Measurements from ENCODE around the gene NPW. TPM values are rescaled to one million over a fixed set of nuclear protein-coding genes. Genes with fewer than 3 reads are reported as not detected.

Gene NPW
- total and polyA plus RNA-seq, 2 donors (not counting 1 experiment from before 2014, with no cell fraction given): 0.20 to 0.99 TPM

DNA sequence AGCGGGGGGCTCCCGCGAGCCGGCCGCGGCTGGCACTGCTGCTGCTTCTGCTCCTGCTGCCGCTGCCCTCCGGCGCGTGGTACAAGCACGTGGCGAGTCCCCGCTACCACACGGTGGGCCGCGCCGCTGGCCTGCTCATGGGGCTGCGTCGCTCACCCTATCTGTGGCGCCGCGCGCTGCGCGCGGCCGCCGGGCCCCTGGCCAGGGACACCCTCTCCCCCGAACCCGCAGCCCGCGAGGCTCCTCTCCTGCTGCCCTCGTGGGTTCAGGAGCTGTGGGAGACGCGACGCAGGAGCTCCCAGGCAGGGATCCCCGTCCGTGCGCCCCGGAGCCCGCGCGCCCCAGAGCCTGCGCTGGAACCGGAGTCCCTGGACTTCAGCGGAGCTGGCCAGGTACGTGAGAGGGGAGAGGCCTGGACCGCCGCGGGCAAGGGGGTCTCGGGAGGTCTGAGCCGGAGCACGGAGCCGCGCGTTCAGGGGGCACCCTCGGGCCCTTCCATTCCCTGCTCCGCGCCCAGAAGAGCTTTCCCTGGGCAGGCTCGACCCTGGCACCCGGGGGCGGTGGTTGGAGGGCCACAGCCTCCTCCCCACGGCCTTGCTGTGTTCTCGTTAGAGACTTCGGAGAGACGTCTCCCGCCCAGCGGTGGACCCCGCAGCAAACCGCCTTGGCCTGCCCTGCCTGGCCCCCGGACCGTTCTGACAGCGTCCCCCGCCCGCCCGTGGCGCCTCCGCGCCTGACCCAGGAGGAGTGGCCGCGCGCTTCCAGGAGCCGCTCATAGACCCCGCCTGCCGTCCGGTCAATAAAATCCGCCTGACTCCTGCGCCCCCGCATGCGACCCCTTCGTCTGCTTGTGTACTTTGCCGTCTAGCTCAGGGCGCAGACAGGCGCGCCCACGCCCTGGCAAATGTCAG, 591 bp downstream of the NPW start:
- Histone ChIP-seq H3K4me2 (ENCODE audit: extremely low read depth, insufficient read depth, low read length) (peak overlapping the region; percentile 25), H2AFZ (ENCODE audit: low read length) (no peak overlapping the region)
- no peak for DNase-seq (ENCODE audit: low read depth in 2 of 2)

DNA sequence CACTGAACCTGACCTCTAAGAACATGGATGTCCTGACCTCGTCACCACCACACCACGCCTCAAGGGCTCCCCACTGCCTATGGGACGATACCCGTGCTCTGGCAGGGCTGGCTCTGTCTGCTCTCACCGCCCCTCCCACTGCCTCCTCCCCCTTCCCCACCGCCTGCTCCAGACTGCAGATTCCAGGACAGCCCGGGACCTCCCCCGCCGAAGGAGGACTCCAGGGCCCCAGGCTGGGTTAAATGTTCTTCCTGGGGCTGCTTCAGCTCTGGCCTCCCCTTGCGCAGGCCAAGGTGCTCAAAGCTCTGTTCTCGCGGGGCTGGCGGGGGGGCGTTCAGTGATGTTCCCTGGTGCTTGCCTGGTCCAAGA, 3.1 kb downstream of the NPW start:
- no peak overlapping the region for H3K27ac ChIP-seq (ENCODE audit: insufficient read depth, low read length)
- H4K20me1 ChIP-seq (ENCODE audit: control insufficient read depth, extremely low read depth, insufficient read depth, low read length): no peaks in the 10 kb centered on the region
- no peak for TF ChIP-seq EZH2 (IDR thresholded peaks at IDR 0.05; ENCODE audit: low read length, missing control alignments)
- TF ChIP-seq, protein P1, sequence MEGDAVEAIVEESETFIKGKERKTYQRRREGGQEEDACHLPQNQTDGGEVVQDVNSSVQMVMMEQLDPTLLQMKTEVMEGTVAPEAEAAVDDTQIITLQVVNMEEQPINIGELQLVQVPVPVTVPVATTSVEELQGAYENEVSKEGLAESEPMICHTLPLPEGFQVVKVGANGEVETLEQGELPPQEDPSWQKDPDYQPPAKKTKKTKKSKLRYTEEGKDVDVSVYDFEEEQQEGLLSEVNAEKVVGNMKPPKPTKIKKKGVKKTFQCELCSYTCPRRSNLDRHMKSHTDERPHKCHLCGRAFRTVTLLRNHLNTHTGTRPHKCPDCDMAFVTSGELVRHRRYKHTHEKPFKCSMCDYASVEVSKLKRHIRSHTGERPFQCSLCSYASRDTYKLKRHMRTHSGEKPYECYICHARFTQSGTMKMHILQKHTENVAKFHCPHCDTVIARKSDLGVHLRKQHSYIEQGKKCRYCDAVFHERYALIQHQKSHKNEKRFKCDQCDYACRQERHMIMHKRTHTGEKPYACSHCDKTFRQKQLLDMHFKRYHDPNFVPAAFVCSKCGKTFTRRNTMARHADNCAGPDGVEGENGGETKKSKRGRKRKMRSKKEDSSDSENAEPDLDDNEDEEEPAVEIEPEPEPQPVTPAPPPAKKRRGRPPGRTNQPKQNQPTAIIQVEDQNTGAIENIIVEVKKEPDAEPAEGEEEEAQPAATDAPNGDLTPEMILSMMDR (conservative IDR thresholded peaks at IDR 0.05 in 1 of 2, IDR thresholded peaks at IDR 0.05 in 1 of 2; ENCODE audit: low read depth in 1 of 2, low read length in 2 of 2): no peak
- H3K9me3 ChIP-seq (ENCODE audit: control insufficient read depth, insufficient read depth, low read depth, low read length): no peaks in the 10 kb centered on the region
- H2AFZ ChIP-seq (ENCODE audit: low read length): peak overlapping the region; percentile 62
- peak overlapping the region in 2 of 4 experiments; percentile 21 to 44 for H3K4me3 ChIP-seq (replicated peaks in 1 of 4; ENCODE audit: control extremely low read depth in 1 of 4, insufficient read depth in 1 of 4, low read depth in 3 of 4, low read length in 4 of 4)
- peaks cover 18% of the 10 kb centered on the region for H3K4me1 ChIP-seq (ENCODE audit: control insufficient read depth, extremely low read depth, insufficient read depth, low read length)
- H3K4me2 ChIP-seq (ENCODE audit: extremely low read depth, insufficient read depth, low read length): peak overlapping the region; percentile 75
- H3K9ac ChIP-seq (ENCODE audit: insufficient read depth, low read length): no peak overlapping the region
- peak; percentile 55 to 68 for DNase-seq (ENCODE audit: low read depth in 2 of 2)
- H3K27me3 ChIP-seq (ENCODE audit: control insufficient read depth, insufficient read depth, low read length): peaks cover 8% of the 10 kb centered on the region
- H3K36me3 ChIP-seq (ENCODE audit: control insufficient read depth, insufficient read depth, low read length): no peaks in the 10 kb centered on the region
- H3K79me2 ChIP-seq (ENCODE audit: control insufficient read depth, insufficient read depth, low read length): peaks cover 4% of the 10 kb centered on the region

More for the DNA sequence above, 591 bp downstream of the NPW start:
- TF ChIP-seq, protein P1 (conservative IDR thresholded peaks at IDR 0.05 in 1 of 2, IDR thresholded peaks at IDR 0.05 in 1 of 2; ENCODE audit: low read depth in 1 of 2, low read length in 2 of 2): no peak
- TF ChIP-seq EZH2 (IDR thresholded peaks at IDR 0.05; ENCODE audit: low read length, missing control alignments): peak; percentile 42
- no peaks in the 10 kb centered on the region for H3K9me3 ChIP-seq (ENCODE audit: control insufficient read depth, insufficient read depth, low read depth, low read length)
- no peak overlapping the region for H3K9ac ChIP-seq (ENCODE audit: insufficient read depth, low read length)
- peaks cover 8% of the 10 kb centered on the region for H3K27me3 ChIP-seq (ENCODE audit: control insufficient read depth, insufficient read depth, low read length)
- H4K20me1 ChIP-seq (ENCODE audit: control insufficient read depth, extremely low read depth, insufficient read depth, low read length): no peaks in the 10 kb centered on the region
- no peaks in the 10 kb centered on the region for H3K79me2 ChIP-seq (ENCODE audit: control insufficient read depth, insufficient read depth, low read length)
- H3K36me3 ChIP-seq (ENCODE audit: control insufficient read depth, insufficient read depth, low read length): no peaks in the 10 kb centered on the region
- no peak overlapping the region for H3K4me3 ChIP-seq (replicated peaks in 1 of 4; ENCODE audit: control extremely low read depth in 1 of 4, insufficient read depth in 1 of 4, low read depth in 3 of 4, low read length in 4 of 4)
- H3K4me1 ChIP-seq (ENCODE audit: control insufficient read depth, extremely low read depth, insufficient read depth, low read length): peaks cover 12% of the 10 kb centered on the region
- no peak overlapping the region for H3K27ac ChIP-seq (ENCODE audit: insufficient read depth, low read length)

DNA sequence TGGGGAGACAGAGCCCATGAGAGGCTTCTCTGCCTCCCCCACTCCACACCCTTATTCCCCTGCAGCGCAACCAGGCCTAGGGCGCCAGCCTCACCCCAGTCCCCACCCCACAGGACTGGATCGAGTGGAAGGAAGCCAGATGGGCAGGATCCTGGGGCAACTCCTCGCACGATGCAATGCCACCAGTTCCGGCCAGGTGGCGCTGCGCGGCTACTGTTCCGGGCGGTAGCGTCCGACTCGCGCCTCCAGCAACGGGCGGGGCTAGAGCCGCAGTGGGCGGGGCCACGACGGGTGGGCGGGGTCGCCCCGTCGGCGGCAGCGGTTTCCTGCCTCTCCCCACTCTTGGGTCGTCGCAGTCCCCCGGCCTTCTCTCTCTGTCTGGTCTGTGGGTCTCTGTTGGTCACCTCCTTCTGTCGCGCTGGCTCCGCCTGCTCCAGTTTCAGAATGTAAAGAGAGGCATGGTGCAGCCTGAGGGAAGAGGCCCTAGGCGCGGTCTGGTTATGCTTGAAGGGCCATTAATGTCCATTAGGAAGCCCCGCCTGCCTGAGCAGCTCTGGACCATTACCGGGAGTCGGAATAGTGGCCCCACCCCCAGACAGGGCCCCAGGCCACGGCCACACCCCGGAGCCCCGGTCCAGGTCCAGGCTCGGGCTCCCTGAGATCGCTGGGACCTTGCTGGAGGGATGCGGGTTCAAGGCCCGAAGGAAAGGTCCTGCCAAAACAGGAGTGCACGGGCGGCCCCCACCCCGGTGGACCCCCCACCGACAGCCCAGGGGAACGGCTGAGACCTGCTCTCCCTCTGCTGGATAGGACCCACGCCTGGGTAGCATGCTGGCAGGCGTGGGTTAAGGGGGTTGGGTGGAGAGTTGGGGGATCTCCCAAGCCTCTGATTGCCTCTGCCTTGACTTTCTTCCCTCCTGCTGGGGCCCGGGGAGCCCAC, 3.8 kb downstream of the NPW start:
- Histone ChIP-seq H3K4me3 (replicated peaks in 1 of 4; ENCODE audit: control extremely low read depth in 1 of 4, insufficient read depth in 1 of 4, low read depth in 3 of 4, low read length in 4 of 4) (peak overlapping the region in 3 of 4 experiments; percentile 19 to 44 (median 21)), H3K79me2 (ENCODE audit: control insufficient read depth, insufficient read depth, low read length) (peaks cover 4% of the 10 kb centered on the region), H4K20me1 (ENCODE audit: control insufficient read depth, extremely low read depth, insufficient read depth, low read length) (no peaks in the 10 kb centered on the region), H3K27ac (ENCODE audit: insufficient read depth, low read length) (peak overlapping the region; percentile 43), H3K9me3 (ENCODE audit: control insufficient read depth, insufficient read depth, low read depth, low read length) (no peaks in the 10 kb centered on the region), H3K4me1 (ENCODE audit: control insufficient read depth, extremely low read depth, insufficient read depth, low read length) (peaks cover 23% of the 10 kb centered on the region), H3K4me2 (ENCODE audit: extremely low read depth, insufficient read depth, low read length) (peak overlapping the region; percentile 78), H3K36me3 (ENCODE audit: control insufficient read depth, insufficient read depth, low read length) (no peaks in the 10 kb centered on the region), H2AFZ (ENCODE audit: low read length) (peak overlapping the region; percentile 91), H3K9ac (ENCODE audit: insufficient read depth, low read length) (peak overlapping the region; percentile 1), H3K27me3 (ENCODE audit: control insufficient read depth, insufficient read depth, low read length) (peaks cover 8% of the 10 kb centered on the region)
- TF ChIP-seq, protein P1 (conservative IDR thresholded peaks at IDR 0.05 in 1 of 2, IDR thresholded peaks at IDR 0.05 in 1 of 2; ENCODE audit: low read depth in 1 of 2, low read length in 2 of 2): peak; percentile 84 to 86
- no peak for TF ChIP-seq EZH2 (IDR thresholded peaks at IDR 0.05; ENCODE audit: low read length, missing control alignments)
- peak; percentile 71 to 84 for DNase-seq (ENCODE audit: low read depth in 2 of 2)
